Bronchial epithelial cell (primary cell): Measurements from ENCODE around the gene ANKRD63. TPM values are rescaled to one million over a fixed set of nuclear protein-coding genes. Genes with fewer than 3 reads are reported as not detected.

Experiments
- DNase-seq: peaks from one replicate; pipeline ENCODE4 v3.0.0-alpha.2; 2010; ENCODE audit warnings: low read depth
- FAIRE-seq: peaks from 2 replicates; lab custom pipeline; 2011; peaks lifted over from hg19 to GRCh38; lab: Jason Lieb, UNC
- H3K27me3 ChIP-seq: 2 replicates; pipeline ENCODE4 v1.5.1; 2011; ENCODE audit warnings: low read length; ENCODE audit not compliant: control insufficient read depth, insufficient read depth
- H3K36me3 ChIP-seq: 2 replicates; pipeline ENCODE4 v1.5.1; 2011; ENCODE audit warnings: low read length; ENCODE audit not compliant: control insufficient read depth, insufficient read depth
- H3K4me3 ChIP-seq: 2 replicates; pipeline ENCODE4 v1.5.1; 2011; ENCODE audit warnings: mild to moderate bottlenecking, low read depth, low read length, control low read depth
- total RNA-seq: library from RNA; depleted of rRNA; stranded (reverse); fragments of >200 nt; gene quantifications from 2 replicates; pipeline ENCODE4 v1.2.1, GENCODE V29; 2014
- TF ChIP-seq, protein P1 (sequence below): IDR thresholded peaks from 2 replicates; pipeline ENCODE4 v1.5.1; 2011; ENCODE audit warnings: mild to moderate bottlenecking, moderate library complexity, low read length, control low read depth, inconsistent platforms; ENCODE audit not compliant: insufficient read depth, severe bottlenecking

The ANKRD63 gene
- total RNA-seq, 1 donor from 2014 or later, result not detected

DNA sequence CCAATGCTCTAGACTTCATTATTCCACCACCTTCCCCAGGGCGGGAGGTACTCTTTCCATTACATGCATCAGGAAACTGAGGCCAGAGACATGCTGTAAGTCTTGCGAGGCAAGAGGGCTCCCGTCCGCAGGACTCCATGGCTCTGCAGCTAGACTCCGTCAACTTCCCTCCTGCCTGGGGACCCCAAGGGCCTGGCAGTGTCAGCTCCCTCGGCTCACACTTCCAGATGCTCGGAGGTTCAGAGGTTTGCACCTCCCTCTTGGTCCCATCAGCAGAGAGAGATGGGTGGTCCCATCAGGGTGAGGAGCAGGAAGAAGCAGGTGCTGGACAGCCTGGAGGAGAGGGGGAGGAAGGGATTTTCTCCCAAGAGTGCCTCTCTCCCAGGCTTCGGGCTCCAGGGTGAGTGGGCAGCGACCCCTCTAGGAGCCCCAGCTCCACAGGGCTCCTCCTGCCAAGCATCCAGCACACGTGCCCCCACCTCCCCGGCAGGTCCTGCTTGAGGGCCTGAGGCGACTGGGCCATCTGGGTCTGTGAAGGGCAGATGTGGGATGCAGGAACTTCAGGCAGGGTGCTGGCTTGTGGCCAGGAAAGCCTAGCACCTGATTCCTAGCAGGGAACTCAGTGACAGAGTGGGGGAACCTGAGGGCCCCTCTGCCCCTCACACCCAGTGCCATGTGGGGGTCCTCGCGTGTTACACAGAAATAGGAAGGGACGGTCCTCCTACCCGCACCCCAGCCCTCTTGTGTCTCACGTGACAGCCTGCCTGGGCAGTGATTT, 34.7 kb downstream of the ANKRD63 start:
- Histone ChIP-seq H3K4me3 (no peak overlapping the region), H3K27me3 (no peaks in the 10 kb centered on the region), H3K36me3 (peaks cover 8% of the 10 kb centered on the region)
- DNase-seq (no peak), FAIRE-seq (no peak)
- TF ChIP-seq, protein P1, sequence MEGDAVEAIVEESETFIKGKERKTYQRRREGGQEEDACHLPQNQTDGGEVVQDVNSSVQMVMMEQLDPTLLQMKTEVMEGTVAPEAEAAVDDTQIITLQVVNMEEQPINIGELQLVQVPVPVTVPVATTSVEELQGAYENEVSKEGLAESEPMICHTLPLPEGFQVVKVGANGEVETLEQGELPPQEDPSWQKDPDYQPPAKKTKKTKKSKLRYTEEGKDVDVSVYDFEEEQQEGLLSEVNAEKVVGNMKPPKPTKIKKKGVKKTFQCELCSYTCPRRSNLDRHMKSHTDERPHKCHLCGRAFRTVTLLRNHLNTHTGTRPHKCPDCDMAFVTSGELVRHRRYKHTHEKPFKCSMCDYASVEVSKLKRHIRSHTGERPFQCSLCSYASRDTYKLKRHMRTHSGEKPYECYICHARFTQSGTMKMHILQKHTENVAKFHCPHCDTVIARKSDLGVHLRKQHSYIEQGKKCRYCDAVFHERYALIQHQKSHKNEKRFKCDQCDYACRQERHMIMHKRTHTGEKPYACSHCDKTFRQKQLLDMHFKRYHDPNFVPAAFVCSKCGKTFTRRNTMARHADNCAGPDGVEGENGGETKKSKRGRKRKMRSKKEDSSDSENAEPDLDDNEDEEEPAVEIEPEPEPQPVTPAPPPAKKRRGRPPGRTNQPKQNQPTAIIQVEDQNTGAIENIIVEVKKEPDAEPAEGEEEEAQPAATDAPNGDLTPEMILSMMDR, result no peak

DNA sequence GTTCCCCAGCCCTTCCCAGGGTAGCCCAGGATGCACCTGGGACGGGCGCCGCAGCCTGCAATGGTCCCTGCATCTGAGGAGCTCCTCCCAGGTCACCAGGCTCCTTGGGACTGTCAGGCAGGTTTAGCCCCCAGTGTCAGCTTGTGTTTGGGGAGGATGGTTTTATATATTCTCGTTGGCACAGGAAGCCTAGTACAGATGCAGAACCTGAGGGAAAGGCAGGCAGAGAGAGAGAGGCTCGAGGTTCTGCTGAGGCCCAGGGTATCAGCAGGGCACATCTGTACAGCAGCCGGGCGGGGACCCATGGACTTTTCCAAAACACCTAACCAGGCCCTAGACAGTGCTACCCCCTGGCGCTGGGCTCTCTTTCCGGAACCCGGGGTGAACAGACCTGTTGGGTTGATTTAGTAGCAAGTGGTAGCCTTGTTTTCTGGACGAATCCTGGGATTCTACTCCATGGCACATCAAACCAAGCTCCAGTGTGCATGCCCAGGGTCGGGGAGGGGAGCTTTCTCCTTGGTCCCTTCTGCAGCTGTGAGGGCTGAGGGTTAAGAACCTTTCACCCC, 35.4 kb downstream of the ANKRD63 start:
- no peak for DNase-seq
- FAIRE-seq, result no peak
- H3K4me3 ChIP-seq, result no peak overlapping the region
- H3K27me3 ChIP-seq, result no peaks in the 10 kb centered on the region
- TF ChIP-seq, protein P1, result no peak
- H3K36me3 ChIP-seq, result peaks cover 7% of the 10 kb centered on the region

DNA sequence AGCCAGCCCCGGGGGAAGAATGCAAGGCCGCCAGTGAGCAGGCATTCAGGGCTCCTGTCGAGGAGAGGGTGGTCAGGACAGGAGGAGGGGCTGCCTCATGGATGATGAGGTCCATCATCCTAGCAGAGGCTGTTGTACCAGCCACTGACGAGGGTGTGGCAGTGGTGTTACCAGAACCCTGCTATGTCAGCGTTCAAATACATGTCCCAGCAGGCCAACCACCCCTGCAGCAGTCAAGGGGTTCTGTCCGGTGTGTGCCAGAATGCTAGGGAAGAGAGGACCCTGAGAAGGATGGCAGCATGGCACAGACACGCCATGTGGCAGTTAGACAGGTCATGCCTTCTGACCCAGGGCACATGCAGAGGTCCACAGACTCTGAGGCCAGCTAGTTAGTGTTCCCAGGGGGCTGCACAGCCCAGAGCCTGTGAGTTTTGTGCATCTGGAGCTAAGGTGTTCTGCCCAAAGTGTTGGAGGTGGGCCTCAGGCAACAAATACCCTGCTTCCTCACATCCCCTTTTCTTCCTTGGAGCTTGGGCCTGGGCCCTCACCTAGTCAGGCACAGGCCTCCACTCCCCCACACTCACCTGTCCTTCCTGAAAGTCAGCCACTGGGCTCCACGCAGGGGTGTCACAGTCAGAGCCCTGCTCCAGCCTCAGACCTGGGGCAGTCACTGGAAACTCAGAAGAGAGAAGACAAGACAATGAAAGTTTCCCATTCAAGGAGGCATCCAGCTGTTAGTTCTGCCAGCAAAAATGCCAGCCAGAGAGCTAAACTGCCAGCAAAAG, 36.2 kb downstream of the ANKRD63 start:
- TF ChIP-seq, protein P1, result no peak
- no peak for FAIRE-seq
- H3K36me3 ChIP-seq, result peaks cover 10% of the 10 kb centered on the region
- H3K4me3 ChIP-seq, result no peak overlapping the region
- peak; percentile 63 for DNase-seq
- no peaks in the 10 kb centered on the region for H3K27me3 ChIP-seq

DNA sequence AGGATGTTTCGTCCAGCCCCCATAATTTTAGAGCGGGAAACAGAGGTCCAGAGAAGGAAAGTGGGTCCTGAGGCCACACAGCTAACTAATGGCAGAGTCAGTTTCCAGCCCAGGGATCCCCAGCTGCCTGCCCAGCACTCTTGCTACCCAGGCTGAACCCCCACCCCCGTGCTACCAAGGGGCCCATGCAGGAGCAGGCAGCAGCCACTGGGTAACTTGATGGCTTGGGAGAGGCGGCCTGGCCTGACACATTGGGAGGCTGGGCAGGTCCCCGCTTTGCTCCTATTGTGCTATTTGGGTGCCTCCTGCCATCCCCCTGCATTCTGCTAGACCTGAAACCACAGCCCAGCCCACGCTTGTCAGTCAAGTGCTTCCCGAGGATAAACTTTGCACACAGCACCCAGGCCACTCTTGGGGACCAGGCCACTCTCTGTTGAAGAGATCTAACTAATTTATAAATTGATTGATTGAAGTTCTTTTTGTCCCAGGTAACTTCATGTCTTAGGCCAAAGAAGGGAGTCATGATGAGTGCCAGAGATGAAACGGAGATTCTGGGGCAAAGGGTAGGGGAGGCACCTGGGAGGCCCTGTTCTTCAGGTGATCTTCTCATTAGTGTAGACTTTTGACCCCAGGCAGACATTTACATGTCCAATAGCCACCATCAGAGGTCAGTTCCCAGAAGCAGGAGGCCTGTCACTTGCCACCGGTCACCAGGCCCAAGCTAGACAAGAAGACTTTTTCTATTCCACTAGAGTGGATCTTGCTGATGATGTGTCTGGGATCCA, 37.0 kb downstream of the ANKRD63 start:
- no peak for DNase-seq
- TF ChIP-seq, protein P1, result no peak
- peaks cover 10% of the 10 kb centered on the region for H3K36me3 ChIP-seq
- no peak for FAIRE-seq
- H3K4me3 ChIP-seq, result no peak overlapping the region
- no peaks in the 10 kb centered on the region for H3K27me3 ChIP-seq

DNA sequence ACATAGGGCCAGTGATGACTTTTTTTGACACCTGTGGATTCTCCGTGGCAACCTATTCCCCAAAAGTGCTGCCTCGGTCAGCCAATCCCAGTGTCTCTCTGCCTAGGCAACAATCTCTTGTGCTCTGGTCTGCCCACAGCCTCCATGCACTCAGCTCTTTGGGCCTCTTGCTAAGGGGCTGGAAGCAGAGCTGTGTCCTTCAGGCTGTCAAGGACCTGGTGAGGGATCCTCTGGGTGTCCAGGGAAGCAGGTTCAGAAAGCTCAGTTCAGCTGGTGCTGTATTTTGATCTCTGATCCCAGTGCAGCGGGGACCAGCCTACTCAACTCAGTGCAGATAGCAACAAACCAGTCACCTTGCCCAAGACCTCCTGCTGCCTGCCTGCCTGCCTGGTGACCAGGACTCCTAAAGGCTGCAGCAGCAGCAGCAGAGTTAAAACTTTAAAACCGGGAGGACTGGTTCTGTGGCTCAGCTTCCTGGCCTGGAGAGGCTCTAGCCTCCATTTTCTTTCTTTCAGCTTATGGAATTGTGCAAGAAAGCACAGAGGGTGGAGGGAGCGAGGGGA, 37.8 kb downstream of the ANKRD63 start:
- no peak overlapping the region for H3K4me3 ChIP-seq
- H3K36me3 ChIP-seq, result peaks cover 10% of the 10 kb centered on the region
- FAIRE-seq (peak; percentile 60), DNase-seq (peak; percentile 85)
- TF ChIP-seq, protein P1, result no peak
- no peaks in the 10 kb centered on the region for H3K27me3 ChIP-seq
